ENCODE measurements around the gene FASN. TPM values are rescaled to one million over a fixed set of nuclear protein-coding genes. Genes with fewer than 3 reads are reported as not detected.

Gene FASN
- total and polyA plus RNA-seq, 2 of the 4 experiments (the other 2 are of a cell fraction): 12.4 to 56.0 TPM

GRCh38 chr17:82052638-82053059 lies 45.4 kb downstream of the FASN start:
- no peak overlapping the region for H3K18ac ChIP-seq (ENCODE audit: low read depth, low read length)
- H2BK15ac ChIP-seq (ENCODE audit: low read depth, low read length): no peak overlapping the region
- BruUV-seq (replicated peaks): no TSS peak
- no peak overlapping the region for H2BK20ac ChIP-seq (ENCODE audit: low read depth, low read length)
- peaks cover 16 to 45% of the 10 kb centered on the region in 2 experiments for H3K79me1 ChIP-seq (ENCODE audit: low read depth in 1 of 2, low read length in 2 of 2)
- H4K8ac ChIP-seq (ENCODE audit: low read depth in 2 of 2, low read length in 2 of 2): no peak overlapping the region
- no peak for DNase-seq
- H3K4me2 ChIP-seq (ENCODE audit: low read depth, low read length): peak overlapping the region; percentile 93
- WGBS, 2 experiments (ENCODE audit: extremely low coverage in 2 of 2, insufficient read length in 1 of 2): 2% methylated on average over 8 of the region's 19 CpGs; no CpG with 5 or more reads in 1 of the 2 experiments
- H4K20me1 ChIP-seq (ENCODE audit: insufficient read depth, low read length): peaks cover 4% of the 10 kb centered on the region; the same call in 1 of the 2 replicates
- H4K5ac ChIP-seq (ENCODE audit: low read depth, low read length): no peak overlapping the region
- no peak overlapping the region for H2BK5ac ChIP-seq (ENCODE audit: low read depth, low read length, poor library complexity, severe bottlenecking)
- H3K14ac ChIP-seq (replicated peaks; ENCODE audit: low read depth, low read length): no peak overlapping the region
- peaks cover 59% of the 10 kb centered on the region for H3K36me3 ChIP-seq (ENCODE audit: control insufficient read depth, insufficient read depth, low read length)
- H3K27ac ChIP-seq (ENCODE audit: insufficient read depth, low read length): peak overlapping the region; percentile 27
- dilution Hi-C loops (cut with HindIII; ENCODE audit: low sequenced_read_pairs, unreplicated experiment): no loop called here
- no peaks in the 10 kb centered on the region for H3K27me3 ChIP-seq (ENCODE audit: control insufficient read depth, insufficient read depth, low read length)
- H4K91ac ChIP-seq (ENCODE audit: insufficient read depth, low read depth, low read length): no peak overlapping the region
- H2AK9ac ChIP-seq (replicated peaks; ENCODE audit: low read depth, low read length, poor library complexity): peak overlapping the region; percentile 91
- no peak overlapping the region for H2BK120ac ChIP-seq (ENCODE audit: low read depth, low read length)
- peaks cover 18% of the 10 kb centered on the region for H3K4me1 ChIP-seq (ENCODE audit: control insufficient read depth, insufficient read depth, low read length)
- no peak overlapping the region for H2AFZ ChIP-seq (replicated peaks; ENCODE audit: low read length, poor library complexity)
- H3K4ac ChIP-seq (ENCODE audit: low read depth, low read length): 0 out of 2 replicates have a peak overlapping the region, but pooled peaks have one; percentile 9
- H3K4me3 ChIP-seq (ENCODE audit: insufficient read depth, low read depth, low read length): peak overlapping the region; percentile 99
- intact Hi-C loops (cut with micrococcal nuclease): no loop called here
- POLR2A ChIA-PET (ENCODE audit: unreplicated experiment): no interaction called here
- H3K9me3 ChIP-seq (ENCODE audit: control insufficient read depth, insufficient read depth, low read length): no peaks in the 10 kb centered on the region
- no peak overlapping the region for H3K23ac ChIP-seq (ENCODE audit: low read depth, low read length)
- H3K9me1 ChIP-seq (ENCODE audit: insufficient read depth, low read length): peaks cover 5% of the 10 kb centered on the region
- no peak overlapping the region for H3K56ac ChIP-seq (ENCODE audit: extremely low read depth, insufficient read depth, low read length)
- 0 out of 2 replicates have a peak overlapping the region, but pooled peaks have one; percentile 23 for H2AK5ac ChIP-seq (ENCODE audit: low read depth, low read length)
- peak overlapping the region; percentile 94 for H3K9ac ChIP-seq (ENCODE audit: low read depth, low read length)
- TF ChIP-seq MXI1 (IDR thresholded peaks at IDR 0.05; ENCODE audit: borderline replicate concordance, low read depth, low read length): no peak; the same call in 1 of the 2 replicates
- no peak for TF ChIP-seq CEBPB (IDR thresholded peaks at IDR 0.05; ENCODE audit: low read depth, low read length)
- no peak for TF ChIP-seq SMC3 (IDR thresholded peaks at IDR 0.05; ENCODE audit: low read depth, low read length)
- TF ChIP-seq POLR2A (IDR thresholded peaks at IDR 0.05; ENCODE audit: low read depth, low read length): no peak
- TF ChIP-seq BHLHE40 (IDR thresholded peaks at IDR 0.05; ENCODE audit: low read depth, low read length): no peak
- CTCF ChIA-PET: no interaction called here
- peak; percentile 4; the same call in 1 of the 2 replicates for ATAC-seq (ENCODE audit: low read depth)
- in situ Hi-C loops (cut with MboI; ENCODE audit: low sequenced_read_pairs): no loop called here
